ENCODE measurements around the gene DUSP16. TPM values are rescaled to one million over a fixed set of nuclear protein-coding genes. Genes with fewer than 3 reads are reported as not detected.

DUSP16 gene
- polyA plus RNA-seq, 1 donor from 2014 or later, result 42.5 TPM

DNA sequence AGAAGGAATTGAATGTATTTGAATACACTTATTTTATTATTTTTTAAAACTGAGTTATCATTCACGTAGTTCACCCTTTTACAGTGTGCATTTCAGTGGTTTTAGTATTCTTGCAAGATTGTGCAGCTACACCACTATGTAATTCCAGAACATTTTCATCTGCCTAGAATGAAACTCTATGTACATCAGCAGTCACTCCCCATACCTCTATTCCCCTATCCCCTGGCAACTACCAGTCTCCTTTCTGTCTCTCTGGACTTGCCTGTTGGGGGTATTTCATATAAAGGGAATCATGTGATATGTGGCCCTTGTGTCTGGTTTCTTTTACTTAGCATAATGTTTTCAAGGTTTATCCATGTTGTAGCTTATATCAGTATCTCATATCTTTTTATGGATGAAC is 109.0 kb downstream of the DUSP16 start:
- H3K9me2 ChIP-seq (ENCODE audit: insufficient read depth, low read length), result no peaks in the 10 kb centered on the region
- no peak for TF ChIP-seq POLR2AphosphoS5 (IDR thresholded peaks at IDR 0.05)
- no peak for TF ChIP-seq TAF1 (IDR thresholded peaks at IDR 0.05; ENCODE audit: low read depth)
- TF ChIP-seq, protein P1, sequence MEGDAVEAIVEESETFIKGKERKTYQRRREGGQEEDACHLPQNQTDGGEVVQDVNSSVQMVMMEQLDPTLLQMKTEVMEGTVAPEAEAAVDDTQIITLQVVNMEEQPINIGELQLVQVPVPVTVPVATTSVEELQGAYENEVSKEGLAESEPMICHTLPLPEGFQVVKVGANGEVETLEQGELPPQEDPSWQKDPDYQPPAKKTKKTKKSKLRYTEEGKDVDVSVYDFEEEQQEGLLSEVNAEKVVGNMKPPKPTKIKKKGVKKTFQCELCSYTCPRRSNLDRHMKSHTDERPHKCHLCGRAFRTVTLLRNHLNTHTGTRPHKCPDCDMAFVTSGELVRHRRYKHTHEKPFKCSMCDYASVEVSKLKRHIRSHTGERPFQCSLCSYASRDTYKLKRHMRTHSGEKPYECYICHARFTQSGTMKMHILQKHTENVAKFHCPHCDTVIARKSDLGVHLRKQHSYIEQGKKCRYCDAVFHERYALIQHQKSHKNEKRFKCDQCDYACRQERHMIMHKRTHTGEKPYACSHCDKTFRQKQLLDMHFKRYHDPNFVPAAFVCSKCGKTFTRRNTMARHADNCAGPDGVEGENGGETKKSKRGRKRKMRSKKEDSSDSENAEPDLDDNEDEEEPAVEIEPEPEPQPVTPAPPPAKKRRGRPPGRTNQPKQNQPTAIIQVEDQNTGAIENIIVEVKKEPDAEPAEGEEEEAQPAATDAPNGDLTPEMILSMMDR (IDR thresholded peaks at IDR 0.05; ENCODE audit: poor library complexity, severe bottlenecking), result no peak
- TF ChIP-seq MXI1 (conservative IDR thresholded peaks at IDR 0.05; ENCODE audit: poor library complexity, severe bottlenecking), result no peak
- TF ChIP-seq RAD21 (conservative IDR thresholded peaks at IDR 0.05), result no peak
- no peak for TF ChIP-seq SMC3 (conservative IDR thresholded peaks at IDR 0.05; ENCODE audit: poor library complexity)
- TF ChIP-seq EZH2 (IDR thresholded peaks at IDR 0.05; ENCODE audit: borderline replicate concordance, insufficient read depth, low read length, poor library complexity, severe bottlenecking), result no peak
- TF ChIP-seq, protein P2, sequence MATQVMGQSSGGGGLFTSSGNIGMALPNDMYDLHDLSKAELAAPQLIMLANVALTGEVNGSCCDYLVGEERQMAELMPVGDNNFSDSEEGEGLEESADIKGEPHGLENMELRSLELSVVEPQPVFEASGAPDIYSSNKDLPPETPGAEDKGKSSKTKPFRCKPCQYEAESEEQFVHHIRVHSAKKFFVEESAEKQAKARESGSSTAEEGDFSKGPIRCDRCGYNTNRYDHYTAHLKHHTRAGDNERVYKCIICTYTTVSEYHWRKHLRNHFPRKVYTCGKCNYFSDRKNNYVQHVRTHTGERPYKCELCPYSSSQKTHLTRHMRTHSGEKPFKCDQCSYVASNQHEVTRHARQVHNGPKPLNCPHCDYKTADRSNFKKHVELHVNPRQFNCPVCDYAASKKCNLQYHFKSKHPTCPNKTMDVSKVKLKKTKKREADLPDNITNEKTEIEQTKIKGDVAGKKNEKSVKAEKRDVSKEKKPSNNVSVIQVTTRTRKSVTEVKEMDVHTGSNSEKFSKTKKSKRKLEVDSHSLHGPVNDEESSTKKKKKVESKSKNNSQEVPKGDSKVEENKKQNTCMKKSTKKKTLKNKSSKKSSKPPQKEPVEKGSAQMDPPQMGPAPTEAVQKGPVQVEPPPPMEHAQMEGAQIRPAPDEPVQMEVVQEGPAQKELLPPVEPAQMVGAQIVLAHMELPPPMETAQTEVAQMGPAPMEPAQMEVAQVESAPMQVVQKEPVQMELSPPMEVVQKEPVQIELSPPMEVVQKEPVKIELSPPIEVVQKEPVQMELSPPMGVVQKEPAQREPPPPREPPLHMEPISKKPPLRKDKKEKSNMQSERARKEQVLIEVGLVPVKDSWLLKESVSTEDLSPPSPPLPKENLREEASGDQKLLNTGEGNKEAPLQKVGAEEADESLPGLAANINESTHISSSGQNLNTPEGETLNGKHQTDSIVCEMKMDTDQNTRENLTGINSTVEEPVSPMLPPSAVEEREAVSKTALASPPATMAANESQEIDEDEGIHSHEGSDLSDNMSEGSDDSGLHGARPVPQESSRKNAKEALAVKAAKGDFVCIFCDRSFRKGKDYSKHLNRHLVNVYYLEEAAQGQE (IDR thresholded peaks at IDR 0.05; ENCODE audit: borderline replicate concordance), result no peak
- no peak for TF ChIP-seq EP300 (conservative IDR thresholded peaks at IDR 0.05; ENCODE audit: poor library complexity, severe bottlenecking)
- H3K27ac ChIP-seq (ENCODE audit: low read length), result no peak overlapping the region
- no peaks in the 10 kb centered on the region for H3F3A ChIP-seq (ENCODE audit: insufficient read depth, low read length, poor library complexity, severe bottlenecking)
- H3K79me2 ChIP-seq (replicated peaks; ENCODE audit: insufficient read depth, low read length), result no peaks in the 10 kb centered on the region
- H3K9ac ChIP-seq (ENCODE audit: low read length), result no peak overlapping the region
- no peaks in the 10 kb centered on the region for H3K9me3 ChIP-seq (ENCODE audit: low read length)
- H2AFZ ChIP-seq (ENCODE audit: low read depth, low read length), result no peak overlapping the region
- H3K36me3 ChIP-seq (ENCODE audit: insufficient read depth, low read length), result no peaks in the 10 kb centered on the region
- H4K20me1 ChIP-seq (ENCODE audit: insufficient read depth), result no peaks in the 10 kb centered on the region
- H3K27me3 ChIP-seq (ENCODE audit: insufficient read depth, low read depth, low read length), result no peaks in the 10 kb centered on the region
- H3K4me2 ChIP-seq (ENCODE audit: low read length), result no peak overlapping the region
- H3K4me3 ChIP-seq (ENCODE audit: low read length), result no peak overlapping the region

DNA sequence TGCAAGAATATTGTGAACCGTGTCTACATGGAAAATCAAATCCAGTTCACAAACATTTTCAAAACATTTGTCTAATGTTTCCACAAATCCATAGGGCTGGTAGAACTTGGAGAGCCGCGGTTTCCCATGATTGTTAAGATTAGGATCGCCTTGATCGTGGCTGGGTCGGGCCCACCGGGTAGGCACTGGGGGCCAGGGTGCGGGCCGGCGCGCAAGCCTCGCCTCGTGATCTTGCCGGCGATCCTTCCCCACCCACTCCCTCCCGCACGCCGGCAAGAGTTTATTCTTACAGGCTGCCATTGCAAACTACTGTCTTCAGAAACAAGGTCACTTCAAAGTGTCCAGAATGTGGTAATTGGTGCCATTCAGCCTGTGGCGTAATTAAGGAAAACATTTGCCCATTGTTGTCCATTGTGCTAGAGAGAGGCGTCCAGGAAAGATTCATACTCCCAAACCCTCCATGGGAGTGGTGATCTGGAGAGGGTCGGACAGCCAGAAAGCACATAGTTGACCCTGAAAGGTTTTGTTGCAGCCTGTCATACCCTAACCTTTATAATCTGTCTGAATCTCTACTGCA is 110.2 kb downstream of the DUSP16 start:
- no peak overlapping the region for H3K9ac ChIP-seq (ENCODE audit: low read length)
- no peak overlapping the region for H3K4me2 ChIP-seq (ENCODE audit: low read length)
- H3K79me2 ChIP-seq (replicated peaks; ENCODE audit: insufficient read depth, low read length), result no peaks in the 10 kb centered on the region
- H4K20me1 ChIP-seq (ENCODE audit: insufficient read depth), result no peaks in the 10 kb centered on the region
- no peak overlapping the region for H2AFZ ChIP-seq (ENCODE audit: low read depth, low read length)
- no peaks in the 10 kb centered on the region for H3K36me3 ChIP-seq (ENCODE audit: insufficient read depth, low read length)
- no peaks in the 10 kb centered on the region for H3K9me2 ChIP-seq (ENCODE audit: insufficient read depth, low read length)
- H3F3A ChIP-seq (ENCODE audit: insufficient read depth, low read length, poor library complexity, severe bottlenecking), result no peaks in the 10 kb centered on the region
- H3K4me3 ChIP-seq (ENCODE audit: low read length), result no peak overlapping the region
- H3K27ac ChIP-seq (ENCODE audit: low read length), result no peak overlapping the region
- no peak for TF ChIP-seq SMC3 (conservative IDR thresholded peaks at IDR 0.05; ENCODE audit: poor library complexity)
- TF ChIP-seq RAD21 (conservative IDR thresholded peaks at IDR 0.05), result no peak
- TF ChIP-seq MXI1 (conservative IDR thresholded peaks at IDR 0.05; ENCODE audit: poor library complexity, severe bottlenecking), result no peak
- no peaks in the 10 kb centered on the region for H3K27me3 ChIP-seq (ENCODE audit: insufficient read depth, low read depth, low read length)
- no peaks in the 10 kb centered on the region for H3K9me3 ChIP-seq (ENCODE audit: low read length)

Data from neural cell (in vitro differentiated cells).